Heart right ventricle (tissue), 16 donors: ENCODE data around the gene MCRIP1. TPM values are rescaled to one million over a fixed set of nuclear protein-coding genes. Genes with fewer than 3 reads are reported as not detected.
A peak's percentile ranks its signal among the peaks of the same experiment; 100 is the strongest.

Source experiments
- ATAC-seq, 8 donors: fragments of 200-7000 bp; cut with Tn5 transposase; one replicate each; pipeline ENCODE4 v1.9.1; 2020; ENCODE audit warnings: mild to moderate bottlenecking in 8 of 8, moderate library complexity in 8 of 8, moderate number of reproducible peaks in 1 of 8
- DNase-seq, 2 donors: peaks; one replicate each; pipeline ENCODE4 v3.0.0-alpha.2; 2020
- H3K27ac ChIP-seq, 10 donors: fragments of 200-600 bp; sonication (generic) in 2 of 10; one replicate each; pipeline versions ENCODE4 v1.5.0 to v1.8.0; 2020 to 2022; ENCODE audit warnings: mild to moderate bottlenecking in 3 of 10
- H3K27me3 ChIP-seq, 7 donors: fragments of 200-600 bp; one replicate each; pipeline ENCODE4 v1.8.0; 2021 to 2022; ENCODE audit warnings: mild to moderate bottlenecking in 2 of 7
- H3K36me3 ChIP-seq, 9 donors: fragments of 200-600 bp; sonication (generic) in 1 of 9; one replicate each; pipeline versions ENCODE4 v1.5.0 to v1.8.0; 2020 to 2022; ENCODE audit warnings: mild to moderate bottlenecking in 2 of 9
- H3K4me1 ChIP-seq, 9 donors: fragments of 200-600 bp; sonication (generic) in 1 of 9; one replicate each; pipeline versions ENCODE4 v1.5.0 to v1.8.0; 2020 to 2022; ENCODE audit warnings: mild to moderate bottlenecking in 4 of 9
- H3K4me3 ChIP-seq, 10 donors: fragments of 200-600 bp; sonication (generic) in 2 of 10; one replicate each; pipeline versions ENCODE4 v1.5.0 to v1.8.0; 2020 to 2022; ENCODE audit warnings: mild to moderate bottlenecking in 7 of 10, moderate library complexity in 2 of 10
- H3K9me3 ChIP-seq, 11 donors: fragments of 200-600 bp in 10 of 11; sonication (generic) in 2 of 11; one replicate each; pipeline versions ENCODE4 v1.5.0 to v1.8.0; 2013 to 2022; ENCODE audit warnings: mild to moderate bottlenecking in 2 of 11, control low read depth in 1 of 11, moderate library complexity in 1 of 11
- WGBS, 2 donors: extraction: QIAGEN DNeasy Blood & Tissue Kit; methylation state at CpG; one replicate each; pipeline ENCODE4 v1.1.7; 2013; ENCODE audit warnings: inconsistent platforms in 1 of 2; 5-methylcytosine and 5-hydroxymethylcytosine counted together
- intact Hi-C, 10 donors: fragments of 100-400 bp; cut with DNase I; formaldehyde crosslinking; loops; one replicate each; pipeline versions ENCODE4 v1.11.1 to v1.14.2; 2022
- polyA plus RNA-seq, 2 donors: library from polyadenylated mRNA; stranded (reverse); fragments of 200-250 nt; gene quantifications; one replicate each; pipeline ENCODE4 v1.2.3, GENCODE V29; 2013
- total RNA-seq, 10 donors: library from RNA; stranded (reverse); fragmentation: NEBNext Ultra II Directional in 3 of 10; extraction: Animal tissue kit (Norgen Biotek cat#: 25700) in 3 of 10; gene quantifications; one replicate each; pipeline versions ENCODE4 v1.2.1 to v1.2.4, GENCODE V29; 2021 to 2023
- TF ChIP-seq, protein P1 (sequence below), 9 donors: fragments of 200-600 bp; sonication (generic) in 2 of 9; IDR thresholded peaks; one replicate each; pipeline versions ENCODE4 v1.5.0 to v1.8.0; 2021 to 2022; ENCODE audit warnings: antibody characterized with exemption in 9 of 9, mild to moderate bottlenecking in 5 of 9, moderate library complexity in 1 of 9
- donor health status: Arrhythmogenic right ventricular cardiomyopathy.
- donor health status: ischemic (EF 13 %, LVEDD 7.1; RV severe dilation, severe dysfunction).
- donor health status: healthy with polysubstance abuse.
- donor health status: DM: no; HTN: yes; CAD: no.
- donor health status: DM: no; HTN: no; CAD: no.
- donor health status: ischemic (EF 25% LVEDD 6.9; RV normal size, moderate dysfunction).
- donor health status: ischemic (EF 25% LVEDD 5.7; RV mildly dilated, moderate dysfunction).
- donor health status: healthy.
- donor health status: DM: yes; HTN: yes; CAD: no.
- donor health status: Ischemic cardiomyopathy.
- donor health status: ischemic (EF 35%, LVEDD 5.7; RV mildly dilated, moderate dysfunction).
- donor health status: nonischemic (EF 11% LVEDD 7.7; RV severe dilation, severe dysfunction).
- donor health status: DM: yes; HTN: yes; CAD: no.
- donor health status: PGD.
- donor health status: ischemic (EF 29% LVEDD 5.4; RV normal size, mild dysfunction).
- donor health status: nonischemic (EF 23%, LVEDD 6.1; RV moderate dilation, normal function).

Gene MCRIP1
- total and polyA plus RNA-seq, 12 donors: 75.1 to 239 (median 92.5) TPM

- WGBS, 2 donors: 94 to 95% methylated on average over 12 of the region's 12 CpGs
- intact Hi-C loops: no loop called here
- Histone ChIP-seq H3K9me3 (no peaks in the 10 kb centered on the region), H3K4me3 (no peak overlapping the region), H3K36me3 (peaks cover 17 to 100% (median 72%) of the 10 kb centered on the region in 9 donors), H3K27me3 (no peaks in the 10 kb centered on the region), H3K27ac (no peak overlapping the region), H3K4me1 (peaks cover 0 to 2% (median 0%) of the 10 kb centered on the region in 9 donors)
- TF ChIP-seq, protein P1, sequence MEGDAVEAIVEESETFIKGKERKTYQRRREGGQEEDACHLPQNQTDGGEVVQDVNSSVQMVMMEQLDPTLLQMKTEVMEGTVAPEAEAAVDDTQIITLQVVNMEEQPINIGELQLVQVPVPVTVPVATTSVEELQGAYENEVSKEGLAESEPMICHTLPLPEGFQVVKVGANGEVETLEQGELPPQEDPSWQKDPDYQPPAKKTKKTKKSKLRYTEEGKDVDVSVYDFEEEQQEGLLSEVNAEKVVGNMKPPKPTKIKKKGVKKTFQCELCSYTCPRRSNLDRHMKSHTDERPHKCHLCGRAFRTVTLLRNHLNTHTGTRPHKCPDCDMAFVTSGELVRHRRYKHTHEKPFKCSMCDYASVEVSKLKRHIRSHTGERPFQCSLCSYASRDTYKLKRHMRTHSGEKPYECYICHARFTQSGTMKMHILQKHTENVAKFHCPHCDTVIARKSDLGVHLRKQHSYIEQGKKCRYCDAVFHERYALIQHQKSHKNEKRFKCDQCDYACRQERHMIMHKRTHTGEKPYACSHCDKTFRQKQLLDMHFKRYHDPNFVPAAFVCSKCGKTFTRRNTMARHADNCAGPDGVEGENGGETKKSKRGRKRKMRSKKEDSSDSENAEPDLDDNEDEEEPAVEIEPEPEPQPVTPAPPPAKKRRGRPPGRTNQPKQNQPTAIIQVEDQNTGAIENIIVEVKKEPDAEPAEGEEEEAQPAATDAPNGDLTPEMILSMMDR (IDR thresholded peaks at IDR 0.05): no peak
- ATAC-seq (no peak), DNase-seq (no peak)
These were observed 16.4 kb upstream of the MCRIP1 start for GRCh38 chr17:81849457-81849856.

GRCh38 chr17:81846743-81847689 is 13.9 kb upstream of the MCRIP1 start:
- Histone ChIP-seq H3K4me1 (no peaks in the 10 kb centered on the region), H3K27me3 (no peaks in the 10 kb centered on the region), H3K4me3 (no peak overlapping the region), H3K9me3 (no peaks in the 10 kb centered on the region), H3K36me3 (peaks cover 22 to 99% (median 65%) of the 10 kb centered on the region in 9 donors), H3K27ac (no peak overlapping the region)
- intact Hi-C loops: no loop called here
- ATAC-seq: no peak
- no peak for DNase-seq
- TF ChIP-seq, protein P1 (IDR thresholded peaks at IDR 0.05): no peak
- WGBS, 2 donors: 80 to 85% methylated on average over 24 of the region's 24 CpGs

DNA sequence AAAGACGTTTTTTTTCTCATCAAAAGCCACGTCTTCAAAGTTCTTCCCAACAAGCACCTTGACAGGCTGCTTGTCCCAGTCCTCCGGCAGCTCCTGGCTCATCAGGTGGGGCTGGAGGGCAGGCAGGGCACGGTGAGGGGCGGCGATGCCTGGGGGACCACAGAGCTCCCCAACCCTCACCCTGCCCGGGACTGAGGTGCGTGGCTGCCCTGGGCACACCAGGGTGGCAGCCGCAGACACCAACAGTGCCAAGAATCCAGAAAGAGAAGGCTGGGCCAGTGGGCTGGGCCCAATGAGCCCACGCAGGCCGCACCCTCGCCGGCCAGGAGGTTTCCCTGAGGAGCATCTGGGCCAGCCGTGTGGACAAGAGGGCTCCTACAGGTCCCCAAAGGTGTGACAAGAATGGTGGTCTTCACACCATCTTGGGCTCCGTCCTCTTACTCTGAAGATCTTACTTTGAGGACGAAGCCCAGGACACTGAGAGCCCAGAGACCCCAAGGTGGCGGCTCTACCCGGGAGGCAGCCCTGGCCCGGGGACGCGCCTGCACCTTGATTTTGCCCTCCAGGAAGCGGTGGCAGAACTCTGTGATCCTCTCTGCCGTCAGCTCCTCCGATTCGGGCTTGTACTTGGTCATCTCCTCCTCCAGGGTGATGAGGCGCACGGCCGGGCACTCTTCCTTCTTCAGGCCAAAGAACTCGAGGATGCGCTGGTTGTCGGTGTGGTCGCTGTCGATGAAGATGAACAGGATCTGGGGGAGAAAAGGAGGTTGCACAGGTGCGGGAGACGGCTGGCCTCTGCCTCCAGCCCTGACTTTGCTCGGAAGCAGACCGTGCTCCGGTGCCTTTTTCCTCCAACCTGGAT is 13.0 kb upstream of the MCRIP1 start:
- peaks cover 21 to 90% (median 61%) of the 10 kb centered on the region in 9 donors for H3K36me3 ChIP-seq
- intact Hi-C loops: no loop called here
- 94 to 95% methylated on average over 38 of the region's 38 CpGs for WGBS, 2 donors
- TF ChIP-seq, protein P1 (IDR thresholded peaks at IDR 0.05): no peak
- ATAC-seq (peak in 1 of 8 donors; percentile 29), DNase-seq (no peak)
- H3K9me3 ChIP-seq: no peaks in the 10 kb centered on the region
- peaks cover 0 to 7% (median 5%) of the 10 kb centered on the region in 9 donors for H3K4me1 ChIP-seq
- no peak overlapping the region for H3K4me3 ChIP-seq
- H3K27me3 ChIP-seq: no peaks in the 10 kb centered on the region
- H3K27ac ChIP-seq: no peak overlapping the region

GRCh38 chr17:81845361-81845760 is 12.3 kb upstream of the MCRIP1 start:
- ATAC-seq: no peak
- TF ChIP-seq, protein P1 (IDR thresholded peaks at IDR 0.05): no peak
- peaks cover 0 to 14% (median 9%) of the 10 kb centered on the region in 9 donors for H3K4me1 ChIP-seq
- whole genome bisulfite sequencing, 2 donors: 86 to 92% methylated on average over 13 of the region's 13 CpGs
- H3K9me3 ChIP-seq: no peaks in the 10 kb centered on the region
- no peak for DNase-seq
- no peaks in the 10 kb centered on the region for H3K27me3 ChIP-seq
- no peak overlapping the region for H3K27ac ChIP-seq
- peaks cover 21 to 83% (median 57%) of the 10 kb centered on the region in 9 donors for H3K36me3 ChIP-seq
- H3K4me3 ChIP-seq: no peak overlapping the region
- intact Hi-C loops: no loop called here
